PC-9 (cell line): ENCODE measurements around the gene ARHGAP11A. TPM values are rescaled to one million over a fixed set of nuclear protein-coding genes. Genes with fewer than 3 reads are reported as not detected.
A peak's percentile ranks its signal among the peaks of the same experiment; 100 is the strongest.

Source experiments
- BruUV-seq: library from RNA; stranded (reverse); fragments of 400-500 nt; replicated peaks from 2 replicates; lab custom pipeline; 2021; lab: Mats Ljungman, UMichigan
- CTCF ChIA-PET: fragments of 300-600 bp; sonication (Branson Sonifier 250); formaldehyde crosslinking; loops from one replicate; lab custom pipeline; 2022; ENCODE audit warnings: antibody characterized with exemption; lab: Charles Lee
- POLR2A ChIA-PET: fragments of 300-600 bp; sonication (Branson Sonifier 250); formaldehyde crosslinking; loops from one replicate; lab custom pipeline; 2022; ENCODE audit warnings: antibody characterized with exemption; ENCODE audit not compliant: unreplicated experiment; lab: Charles Lee
- DNase-seq, 2 experiments: peaks; one replicate each; pipeline versions ENCODE4 v3.0.0 to v3.0.0-alpha.2; 2015 to 2022; ENCODE audit warnings: mixed read lengths in 1 of 2
- H2AFZ ChIP-seq: fragments of 200-600 bp; sonication (generic); 2 replicates; pipeline ENCODE4 v1.8.1; 2017; ENCODE audit warnings: antibody characterized with exemption
- H3F3A ChIP-seq: fragments of 200-600 bp; sonication (generic); 2 replicates; pipeline ENCODE4 v1.8.1; 2017; ENCODE audit warnings: antibody characterized with exemption, mild to moderate bottlenecking, low read depth; ENCODE audit not compliant: insufficient read depth
- H3K27ac ChIP-seq: fragments of 200-600 bp; sonication (generic); 2 replicates; pipeline ENCODE4 v1.6.1; 2016; ENCODE audit warnings: mixed run types
- H3K27me3 ChIP-seq: fragments of 200-600 bp; sonication (generic); 2 replicates; pipeline ENCODE4 v1.6.1; 2016; ENCODE audit warnings: low read depth, mixed run types; ENCODE audit not compliant: insufficient read depth
- H3K36me3 ChIP-seq: fragments of 200-600 bp; sonication (generic); 2 replicates; pipeline ENCODE4 v1.6.1; 2016; ENCODE audit warnings: low read depth, mixed run types
- H3K4me1 ChIP-seq: fragments of 200-600 bp; sonication (generic); replicated peaks from 2 replicates; pipeline ENCODE4 v1.6.1; 2016; ENCODE audit warnings: mixed run types; ENCODE audit not compliant: insufficient read depth
- H3K4me2 ChIP-seq: fragments of 200-600 bp; sonication (generic); 2 replicates; pipeline ENCODE4 v1.6.1; 2017; ENCODE audit warnings: mixed run types
- H3K4me3 ChIP-seq: fragments of 200-600 bp; sonication (generic); 2 replicates; pipeline ENCODE4 v1.6.1; 2016; ENCODE audit warnings: mixed run types
- H3K79me2 ChIP-seq: fragments of 200-600 bp; sonication (generic); 2 replicates; pipeline ENCODE4 v1.6.1; 2017; ENCODE audit warnings: low read depth, mixed run types
- H3K9me2 ChIP-seq: fragments of 200-600 bp; sonication (generic); 2 replicates; pipeline ENCODE4 v1.8.1; 2017; ENCODE audit warnings: mild to moderate bottlenecking; ENCODE audit not compliant: insufficient read depth
- H3K9me3 ChIP-seq: fragments of 200-600 bp; sonication (generic); 2 replicates; pipeline ENCODE4 v1.8.1; 2016; ENCODE audit warnings: low read depth; ENCODE audit not compliant: insufficient read depth
- H4K20me1 ChIP-seq: fragments of 200-600 bp; sonication (generic); 2 replicates; pipeline ENCODE4 v1.8.1; 2017; ENCODE audit not compliant: insufficient read depth
- EZH2 ChIP-seq: fragments of 200-600 bp; sonication (generic); IDR thresholded peaks from 2 replicates; pipeline ENCODE4 v1.8.0; 2017; ENCODE audit warnings: antibody characterized with exemption, low read depth
- intact Hi-C: fragments of 100-400 bp; cut with micrococcal nuclease; formaldehyde crosslinking; loops from one replicate; pipeline ENCODE4 v1.10.0; 2022; ENCODE audit not compliant: unreplicated experiment
- total RNA-seq: library from RNA; stranded (reverse); gene quantifications from 2 replicates; pipeline ENCODE4 v1.2.3, GENCODE V29; 2021
- TF ChIP-seq, protein P1 (sequence below): fragments of 200-600 bp; sonication (generic); conservative IDR thresholded peaks from 2 replicates; pipeline ENCODE4 v1.6.1; 2017; ENCODE audit warnings: mixed run types, antibody characterized with exemption, mild to moderate bottlenecking, moderate library complexity

ARHGAP11A gene
- total RNA-seq, 1 experiment from 2014 or later = 91.6 TPM

DNA sequence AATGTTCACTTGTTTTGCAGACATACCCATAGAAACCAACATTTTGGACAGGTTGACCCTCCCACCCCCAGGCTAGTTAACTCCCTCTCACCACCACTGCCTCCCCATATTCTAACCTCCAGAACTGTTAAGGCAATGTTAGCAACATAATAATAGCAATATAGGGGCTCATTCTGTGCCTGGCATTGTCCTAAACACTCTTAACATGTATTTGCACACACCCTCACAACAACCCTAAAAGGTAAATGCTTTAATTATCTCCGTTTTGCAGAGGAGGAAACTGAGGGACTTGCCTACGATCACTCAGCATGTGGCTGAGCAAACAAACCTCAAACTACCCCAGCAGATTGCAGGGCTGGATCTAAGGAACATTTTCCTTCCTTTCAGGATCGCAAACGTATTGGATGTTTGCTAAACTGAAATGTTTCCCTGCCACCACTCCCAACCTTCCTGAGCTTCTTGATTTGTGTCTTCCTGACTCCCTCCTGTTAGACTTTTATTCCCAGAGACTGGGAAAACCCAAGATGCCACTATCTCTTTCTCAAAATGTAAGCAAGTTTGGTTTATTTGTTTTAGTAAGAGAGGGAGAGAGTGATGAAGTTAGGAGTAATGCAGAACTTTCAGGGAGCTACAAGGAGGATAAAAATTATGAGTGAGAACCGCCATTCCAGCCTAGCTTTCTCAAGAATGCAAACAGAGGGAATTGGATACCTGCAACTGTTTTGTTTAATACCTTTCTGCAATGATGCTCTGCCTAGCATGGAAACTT lies 27.5 kb downstream of the ARHGAP11A start:
- CTCF ChIA-PET = no interaction called here
- no peak overlapping the region for H2AFZ ChIP-seq

GRCh38 chr15:32643907-32644445 lies 28.7 kb downstream of the ARHGAP11A start:
- Histone ChIP-seq H3K4me1 (no peaks in the 10 kb centered on the region), H3K36me3 (no peaks in the 10 kb centered on the region), H4K20me1 (no peaks in the 10 kb centered on the region), H3K9me3 (no peaks in the 10 kb centered on the region), H3K4me2 (no peak overlapping the region), H3K27me3 (no peaks in the 10 kb centered on the region), H3K27ac (no peak overlapping the region), H3F3A (no peaks in the 10 kb centered on the region), H3K9me2 (no peaks in the 10 kb centered on the region), H3K79me2 (no peaks in the 10 kb centered on the region), H3K4me3 (no peak overlapping the region), H2AFZ (no peak overlapping the region)
- CTCF ChIA-PET = interaction anchor here (0.9 to 1.1 kb wide), 2 partner anchors 13 to 19 kb away, joined by 3 to 6 read pairs; no protein-coding TSS in a partner anchor
- BruUV-seq = no TSS peak
- DNase-seq = no peak
- TF ChIP-seq, protein P1, sequence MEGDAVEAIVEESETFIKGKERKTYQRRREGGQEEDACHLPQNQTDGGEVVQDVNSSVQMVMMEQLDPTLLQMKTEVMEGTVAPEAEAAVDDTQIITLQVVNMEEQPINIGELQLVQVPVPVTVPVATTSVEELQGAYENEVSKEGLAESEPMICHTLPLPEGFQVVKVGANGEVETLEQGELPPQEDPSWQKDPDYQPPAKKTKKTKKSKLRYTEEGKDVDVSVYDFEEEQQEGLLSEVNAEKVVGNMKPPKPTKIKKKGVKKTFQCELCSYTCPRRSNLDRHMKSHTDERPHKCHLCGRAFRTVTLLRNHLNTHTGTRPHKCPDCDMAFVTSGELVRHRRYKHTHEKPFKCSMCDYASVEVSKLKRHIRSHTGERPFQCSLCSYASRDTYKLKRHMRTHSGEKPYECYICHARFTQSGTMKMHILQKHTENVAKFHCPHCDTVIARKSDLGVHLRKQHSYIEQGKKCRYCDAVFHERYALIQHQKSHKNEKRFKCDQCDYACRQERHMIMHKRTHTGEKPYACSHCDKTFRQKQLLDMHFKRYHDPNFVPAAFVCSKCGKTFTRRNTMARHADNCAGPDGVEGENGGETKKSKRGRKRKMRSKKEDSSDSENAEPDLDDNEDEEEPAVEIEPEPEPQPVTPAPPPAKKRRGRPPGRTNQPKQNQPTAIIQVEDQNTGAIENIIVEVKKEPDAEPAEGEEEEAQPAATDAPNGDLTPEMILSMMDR = no peak
- no peak for TF ChIP-seq EZH2
- intact Hi-C loops = no loop called here
- POLR2A ChIA-PET = no interaction called here

More for the DNA sequence above, 27.5 kb downstream of the ARHGAP11A start:
- POLR2A ChIA-PET = no interaction called here
- no peak overlapping the region for H3K4me2 ChIP-seq
- H3K27me3 ChIP-seq = no peaks in the 10 kb centered on the region
- H3K9me3 ChIP-seq = no peaks in the 10 kb centered on the region
- H3K79me2 ChIP-seq = no peaks in the 10 kb centered on the region
- no peaks in the 10 kb centered on the region for H3K36me3 ChIP-seq
- H3K27ac ChIP-seq = no peak overlapping the region
- DNase-seq = no peak
- no peaks in the 10 kb centered on the region for H4K20me1 ChIP-seq
- TF ChIP-seq EZH2 = no peak
- TF ChIP-seq, protein P1 = no peak
- H3F3A ChIP-seq = no peaks in the 10 kb centered on the region
- H3K9me2 ChIP-seq = no peaks in the 10 kb centered on the region
- intact Hi-C loops = no loop called here
- no peaks in the 10 kb centered on the region for H3K4me1 ChIP-seq
- H3K4me3 ChIP-seq = no peak overlapping the region
- BruUV-seq = TSS peak; percentile 15

- ChIA-PET POLR2A (no interaction called here), CTCF (interaction anchor here (0.6 kb wide), 1 partner anchor 10 kb away, joined by 4 read pairs; no protein-coding TSS in a partner anchor)
- H3K9me2 ChIP-seq = no peaks in the 10 kb centered on the region
- H3K27me3 ChIP-seq = no peaks in the 10 kb centered on the region
- intact Hi-C loops = no loop called here
- H3K4me3 ChIP-seq = no peak overlapping the region
- H4K20me1 ChIP-seq = no peaks in the 10 kb centered on the region
- H3K79me2 ChIP-seq = no peaks in the 10 kb centered on the region
- H3F3A ChIP-seq = peaks cover under 1% of the 10 kb centered on the region; the same call in 1 of the 2 replicates
- H3K36me3 ChIP-seq = no peaks in the 10 kb centered on the region
- H3K4me1 ChIP-seq = peaks cover under 1% of the 10 kb centered on the region
- BruUV-seq = no TSS peak
- TF ChIP-seq, protein P1 = no peak
- no peak for TF ChIP-seq EZH2
- DNase-seq = no peak
- H3K9me3 ChIP-seq = no peaks in the 10 kb centered on the region
- no peak overlapping the region for H2AFZ ChIP-seq
- no peak overlapping the region for H3K27ac ChIP-seq
- H3K4me2 ChIP-seq = no peak overlapping the region
Observed at GRCh38 chr15:32646291-32646690, 31.0 kb downstream of the ARHGAP11A start.
